Measurements from ENCODE around the gene DACH2.

DACH2 gene

DNA sequence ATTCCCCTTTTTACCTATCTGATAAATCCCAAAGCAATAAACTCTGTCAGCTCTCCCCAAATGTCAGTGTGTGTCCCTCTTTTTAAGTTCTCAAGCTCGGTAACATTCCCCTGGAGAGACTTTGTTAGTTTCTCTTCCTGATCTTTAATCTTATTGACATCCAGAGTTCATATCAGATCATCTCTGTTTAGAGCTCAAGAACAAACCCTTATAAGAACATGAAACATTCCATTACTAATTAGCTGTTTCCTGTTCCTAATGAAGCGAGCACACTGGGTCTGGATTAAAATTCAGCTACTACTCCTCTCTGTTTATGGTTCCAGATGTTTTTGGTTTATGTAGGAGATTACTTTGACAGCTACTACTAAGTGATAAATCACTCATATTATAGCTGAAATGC is 681.5 kb downstream of the DACH2 start:
- DNase-seq = no peak

DNA sequence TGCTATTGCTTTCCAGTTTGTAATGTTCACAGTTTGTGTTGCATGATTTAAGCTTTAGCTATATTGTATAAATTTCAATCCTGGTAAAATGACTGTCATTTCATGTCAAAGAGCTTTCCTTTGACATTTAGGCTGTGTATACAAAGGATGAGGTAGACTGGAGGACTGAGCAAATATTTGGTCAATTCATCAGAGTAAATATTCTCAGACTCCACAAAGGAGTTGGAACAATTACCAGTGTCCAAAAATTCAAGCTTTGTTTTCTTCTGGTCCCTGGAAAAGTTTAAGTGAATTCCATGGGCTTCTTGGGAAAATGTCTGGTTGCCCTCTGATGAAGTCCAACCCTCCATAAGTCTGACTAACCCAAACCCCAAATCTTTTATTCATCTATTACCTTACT is 682.4 kb downstream of the DACH2 start:
- no peak for DNase-seq

DNA sequence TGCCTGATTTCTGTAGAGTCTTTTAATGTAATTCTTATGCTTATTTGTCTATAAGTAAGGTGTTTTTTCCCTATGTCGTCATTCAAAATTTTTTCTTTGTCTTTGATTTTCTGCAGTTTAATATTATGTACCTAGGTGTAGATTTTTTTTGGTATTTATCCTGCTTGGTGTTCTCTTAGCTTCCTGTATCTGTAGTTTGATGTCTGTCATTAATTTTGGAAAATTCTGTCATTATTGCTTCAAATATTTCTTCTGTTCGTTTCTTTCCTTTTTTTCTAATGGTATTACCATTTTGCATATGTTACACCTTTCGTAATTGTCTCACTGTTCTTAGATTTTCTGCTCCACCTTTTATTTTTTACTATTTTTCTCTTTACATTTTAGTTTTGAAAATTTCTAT is 696.9 kb downstream of the DACH2 start:
- no peak for DNase-seq
